Liver (tissue), 9 donors: ENCODE results near the gene CIAO3. TPM values are rescaled to one million over a fixed set of nuclear protein-coding genes. Genes with fewer than 3 reads are reported as not detected.

Experiments used
- DNase-seq: peaks from one replicate; pipeline ENCODE4 v3.0.0-alpha.2; 2017; ENCODE audit warnings: low spot score
- H3K27ac ChIP-seq, 2 donors: one replicate each; pipeline ENCODE4 v1.7.0; 2013; ENCODE audit warnings: inconsistent platforms in 2 of 2, low read length in 2 of 2, control low read depth in 1 of 2, low read depth in 1 of 2, mild to moderate bottlenecking in 1 of 2
- H3K27me3 ChIP-seq, 4 donors: one replicate each; pipeline versions ENCODE4 v1.6.1 to v1.7.0; 2013; ENCODE audit warnings: low read length in 3 of 4, inconsistent platforms in 1 of 4, mild to moderate bottlenecking in 1 of 4, moderate library complexity in 1 of 4; ENCODE audit not compliant: control insufficient read depth in 4 of 4, insufficient read depth in 4 of 4
- H3K36me3 ChIP-seq, 4 donors: one replicate each; pipeline versions ENCODE4 v1.6.1 to v1.7.0; 2013; ENCODE audit warnings: low read length in 3 of 4, mild to moderate bottlenecking in 3 of 4, low read depth in 1 of 4, moderate library complexity in 1 of 4; ENCODE audit not compliant: control insufficient read depth in 4 of 4, insufficient read depth in 3 of 4
- H3K4me1 ChIP-seq, 4 donors: one replicate each; pipeline versions ENCODE4 v1.6.1 to v1.7.0; 2013; ENCODE audit warnings: low read length in 3 of 4, mild to moderate bottlenecking in 3 of 4, moderate library complexity in 1 of 4; ENCODE audit not compliant: control insufficient read depth in 4 of 4, insufficient read depth in 4 of 4
- H3K4me3 ChIP-seq, 3 donors: one replicate each; pipeline versions ENCODE4 v1.6.1 to v1.7.0; 2013; ENCODE audit warnings: low read length in 3 of 3, control low read depth in 1 of 3, low read depth in 1 of 3, mild to moderate bottlenecking in 1 of 3
- H3K9ac ChIP-seq, 2 donors: one replicate each; pipeline ENCODE4 v1.7.0; 2013; ENCODE audit warnings: low read length in 2 of 2, mild to moderate bottlenecking in 2 of 2, moderate library complexity in 2 of 2, control low read depth in 1 of 2, low read depth in 1 of 2
- H3K9me3 ChIP-seq, 4 donors: one replicate each; pipeline versions ENCODE4 v1.6.1 to v1.7.0; 2013; ENCODE audit warnings: low read length in 3 of 4; ENCODE audit not compliant: control insufficient read depth in 4 of 4
- EGR1 ChIP-seq, 2 donors: IDR thresholded peaks; 2 replicates each; pipeline ENCODE4 v1.6.1; 2016 to 2018; ENCODE audit warnings: antibody characterized with exemption in 2 of 2, low read depth in 2 of 2
- FOXA1 ChIP-seq: IDR thresholded peaks from 2 replicates; pipeline ENCODE4 v1.6.1; 2016; ENCODE audit warnings: antibody characterized with exemption
- FOXA2 ChIP-seq: IDR thresholded peaks from 2 replicates; pipeline ENCODE4 v1.6.1; 2016; ENCODE audit warnings: antibody characterized with exemption
- GABPA ChIP-seq, 2 donors: IDR thresholded peaks in 1 of 2; conservative IDR thresholded peaks in 1 of 2; 2 replicates each; pipeline ENCODE4 v1.6.1; 2016; ENCODE audit warnings: antibody characterized with exemption in 2 of 2, mild to moderate bottlenecking in 1 of 2, moderate library complexity in 1 of 2
- HNF4A ChIP-seq, 2 donors: conservative IDR thresholded peaks; 2 replicates each; pipeline ENCODE4 v1.6.1; 2016; ENCODE audit warnings: antibody characterized with exemption in 2 of 2, mild to moderate bottlenecking in 2 of 2
- HNF4G ChIP-seq: IDR thresholded peaks from 2 replicates; pipeline ENCODE4 v1.6.1; 2016; ENCODE audit warnings: antibody characterized with exemption
- JUND ChIP-seq, 2 donors: IDR thresholded peaks; 2 replicates each; pipeline ENCODE4 v1.6.1; 2016; ENCODE audit warnings: antibody characterized with exemption in 2 of 2
- MAX ChIP-seq: IDR thresholded peaks from 2 replicates; pipeline ENCODE4 v1.6.1; 2016; ENCODE audit warnings: antibody characterized with exemption
- NR2F2 ChIP-seq: IDR thresholded peaks from 2 replicates; pipeline ENCODE4 v1.6.1; 2016; ENCODE audit warnings: antibody characterized with exemption
- RAD21 ChIP-seq, 2 donors: IDR thresholded peaks; 2 replicates each; pipeline ENCODE4 v1.6.1; 2016; ENCODE audit warnings: antibody characterized with exemption in 2 of 2, mild to moderate bottlenecking in 2 of 2
- SP1 ChIP-seq: IDR thresholded peaks from 2 replicates; pipeline ENCODE4 v1.6.1; 2018; ENCODE audit warnings: antibody characterized with exemption, mild to moderate bottlenecking
- TAF1 ChIP-seq: conservative IDR thresholded peaks from 2 replicates; pipeline ENCODE4 v1.6.1; 2016; ENCODE audit warnings: antibody characterized with exemption, mild to moderate bottlenecking
- ZBTB33 ChIP-seq: IDR thresholded peaks from 2 replicates; pipeline ENCODE4 v1.6.1; 2016; ENCODE audit warnings: antibody characterized with exemption
- WGBS: extraction: QIAGEN DNeasy Blood & Tissue Kit; methylation state at CpG from one replicate; pipeline ENCODE4 v1.1.7; 2013; 5-methylcytosine and 5-hydroxymethylcytosine counted together
- polyA plus RNA-seq, 2 donors: library from polyadenylated mRNA; stranded (reverse) in 1 of 2; unstranded in 1 of 2; fragments of 200-250 nt in 1 of 2; fragments of >200 nt in 1 of 2; fragmentation: Nextera tagmentation in 1 of 2; extraction: Ambion mirVana in 1 of 2; gene quantifications; one replicate each; pipeline versions ENCODE4 v1.2.1 to v1.2.3, GENCODE V29; 2013 to 2015
- total RNA-seq, 2 donors: library from RNA; depleted of rRNA; stranded (reverse); fragments of >200 nt; gene quantifications; one replicate each; pipeline ENCODE4 v1.2.3, GENCODE V29; 2014
- TF ChIP-seq, protein P1 (sequence below): IDR thresholded peaks from 2 replicates; pipeline ENCODE4 v1.6.1; 2016; ENCODE audit warnings: antibody characterized with exemption
- TF ChIP-seq, protein P2 (sequence below): fragments of 150-350 bp; IDR thresholded peaks from 2 replicates; pipeline ENCODE4 v1.5.1; 2017; ENCODE audit warnings: improper control_type of control experiment, low read depth, low read length; ENCODE audit not compliant: missing input control
- TF ChIP-seq, protein P3 (sequence below): IDR thresholded peaks from 2 replicates; pipeline ENCODE4 v1.6.1; 2016; ENCODE audit warnings: antibody characterized with exemption, mild to moderate bottlenecking
- donor health status: healthy.
- donor health status: healthy.
- donor health status: healthy.
- donor health status: healthy.
- donor health status: healthy.

The CIAO3 gene
- total and polyA plus RNA-seq, 4 donors: 13.2 to 24.3 (median 16.5) TPM

DNA sequence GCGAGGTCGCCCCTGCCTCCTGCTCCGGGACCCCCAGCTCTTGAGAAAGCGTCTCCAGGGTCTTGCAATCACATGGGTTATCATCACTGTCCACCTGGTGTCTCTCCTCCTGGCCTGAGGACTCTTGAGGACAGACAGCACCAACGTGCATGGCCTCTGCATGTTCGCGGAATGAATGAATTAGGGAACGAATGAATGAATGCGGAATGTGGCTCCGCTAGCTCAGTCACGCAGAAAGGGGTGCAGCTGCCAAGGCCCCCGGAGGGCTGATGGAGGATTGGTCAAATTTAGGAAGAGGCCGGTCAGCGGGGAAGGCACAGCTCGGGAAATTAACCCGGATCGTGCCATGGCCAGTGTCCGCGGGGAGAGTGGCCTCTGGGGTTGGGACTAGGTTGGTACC lies 38.5 kb downstream of the CIAO3 start:
- no peak overlapping the region for H3K4me3 ChIP-seq
- WGBS: 81% methylated on average over 19 of the region's 19 CpGs
- no peak overlapping the region for H3K9ac ChIP-seq
- H3K27ac ChIP-seq: no peak overlapping the region
- peaks cover 0 to 3% (median 0%) of the 10 kb centered on the region in 4 donors for H3K4me1 ChIP-seq
- H3K36me3 ChIP-seq: no peaks in the 10 kb centered on the region
- DNase-seq: no peak
- TF ChIP-seq GABPA (IDR thresholded peaks at IDR 0.05 in 1 of 2, conservative IDR thresholded peaks at IDR 0.05 in 1 of 2): no peak
- no peak for TF ChIP-seq FOXA1
- TF ChIP-seq, protein P1, sequence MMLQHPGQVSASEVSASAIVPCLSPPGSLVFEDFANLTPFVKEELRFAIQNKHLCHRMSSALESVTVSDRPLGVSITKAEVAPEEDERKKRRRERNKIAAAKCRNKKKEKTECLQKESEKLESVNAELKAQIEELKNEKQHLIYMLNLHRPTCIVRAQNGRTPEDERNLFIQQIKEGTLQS: no peak
- TF ChIP-seq, protein P2, sequence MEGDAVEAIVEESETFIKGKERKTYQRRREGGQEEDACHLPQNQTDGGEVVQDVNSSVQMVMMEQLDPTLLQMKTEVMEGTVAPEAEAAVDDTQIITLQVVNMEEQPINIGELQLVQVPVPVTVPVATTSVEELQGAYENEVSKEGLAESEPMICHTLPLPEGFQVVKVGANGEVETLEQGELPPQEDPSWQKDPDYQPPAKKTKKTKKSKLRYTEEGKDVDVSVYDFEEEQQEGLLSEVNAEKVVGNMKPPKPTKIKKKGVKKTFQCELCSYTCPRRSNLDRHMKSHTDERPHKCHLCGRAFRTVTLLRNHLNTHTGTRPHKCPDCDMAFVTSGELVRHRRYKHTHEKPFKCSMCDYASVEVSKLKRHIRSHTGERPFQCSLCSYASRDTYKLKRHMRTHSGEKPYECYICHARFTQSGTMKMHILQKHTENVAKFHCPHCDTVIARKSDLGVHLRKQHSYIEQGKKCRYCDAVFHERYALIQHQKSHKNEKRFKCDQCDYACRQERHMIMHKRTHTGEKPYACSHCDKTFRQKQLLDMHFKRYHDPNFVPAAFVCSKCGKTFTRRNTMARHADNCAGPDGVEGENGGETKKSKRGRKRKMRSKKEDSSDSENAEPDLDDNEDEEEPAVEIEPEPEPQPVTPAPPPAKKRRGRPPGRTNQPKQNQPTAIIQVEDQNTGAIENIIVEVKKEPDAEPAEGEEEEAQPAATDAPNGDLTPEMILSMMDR: no peak
- TF ChIP-seq HNF4G: no peak
- TF ChIP-seq, protein P3, sequence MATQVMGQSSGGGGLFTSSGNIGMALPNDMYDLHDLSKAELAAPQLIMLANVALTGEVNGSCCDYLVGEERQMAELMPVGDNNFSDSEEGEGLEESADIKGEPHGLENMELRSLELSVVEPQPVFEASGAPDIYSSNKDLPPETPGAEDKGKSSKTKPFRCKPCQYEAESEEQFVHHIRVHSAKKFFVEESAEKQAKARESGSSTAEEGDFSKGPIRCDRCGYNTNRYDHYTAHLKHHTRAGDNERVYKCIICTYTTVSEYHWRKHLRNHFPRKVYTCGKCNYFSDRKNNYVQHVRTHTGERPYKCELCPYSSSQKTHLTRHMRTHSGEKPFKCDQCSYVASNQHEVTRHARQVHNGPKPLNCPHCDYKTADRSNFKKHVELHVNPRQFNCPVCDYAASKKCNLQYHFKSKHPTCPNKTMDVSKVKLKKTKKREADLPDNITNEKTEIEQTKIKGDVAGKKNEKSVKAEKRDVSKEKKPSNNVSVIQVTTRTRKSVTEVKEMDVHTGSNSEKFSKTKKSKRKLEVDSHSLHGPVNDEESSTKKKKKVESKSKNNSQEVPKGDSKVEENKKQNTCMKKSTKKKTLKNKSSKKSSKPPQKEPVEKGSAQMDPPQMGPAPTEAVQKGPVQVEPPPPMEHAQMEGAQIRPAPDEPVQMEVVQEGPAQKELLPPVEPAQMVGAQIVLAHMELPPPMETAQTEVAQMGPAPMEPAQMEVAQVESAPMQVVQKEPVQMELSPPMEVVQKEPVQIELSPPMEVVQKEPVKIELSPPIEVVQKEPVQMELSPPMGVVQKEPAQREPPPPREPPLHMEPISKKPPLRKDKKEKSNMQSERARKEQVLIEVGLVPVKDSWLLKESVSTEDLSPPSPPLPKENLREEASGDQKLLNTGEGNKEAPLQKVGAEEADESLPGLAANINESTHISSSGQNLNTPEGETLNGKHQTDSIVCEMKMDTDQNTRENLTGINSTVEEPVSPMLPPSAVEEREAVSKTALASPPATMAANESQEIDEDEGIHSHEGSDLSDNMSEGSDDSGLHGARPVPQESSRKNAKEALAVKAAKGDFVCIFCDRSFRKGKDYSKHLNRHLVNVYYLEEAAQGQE: no peak
- no peak for TF ChIP-seq SP1
- TF ChIP-seq ZBTB33: no peak
- no peak for TF ChIP-seq HNF4A (conservative IDR thresholded peaks at IDR 0.05)
- no peak for TF ChIP-seq MAX
- no peak for TF ChIP-seq FOXA2
- TF ChIP-seq TAF1: no peak
- TF ChIP-seq JUND (IDR thresholded peaks at IDR 0.05): no peak
- no peak for TF ChIP-seq RAD21 (IDR thresholded peaks at IDR 0.05)
- TF ChIP-seq EGR1 (IDR thresholded peaks at IDR 0.05; ENCODE audit: low read depth in 2 of 2): no peak
- TF ChIP-seq NR2F2: no peak
- no peaks in the 10 kb centered on the region for H3K9me3 ChIP-seq
- peaks cover 2 to 21% (median 9%) of the 10 kb centered on the region in 4 donors for H3K27me3 ChIP-seq
